SK-MEL-5 (cell line): ENCODE measurements around the gene B3GALT6. TPM values are rescaled to one million over a fixed set of nuclear protein-coding genes. Genes with fewer than 3 reads are reported as not detected.
"Not testable (repeated sequence)": the region's sequence is repeated elsewhere in the genome, so short reads cannot be mapped to it uniquely, and the experiment has no call there.

Experiments
- DNase-seq: peaks from one replicate; pipeline ENCODE4 v3.0.0-alpha.2; 2016; ENCODE audit warnings: low read depth, low spot score
- in situ Hi-C: cut with HindIII; loops from 2 replicates; pipeline ENCODE4 v1.10.0; 2016; ENCODE audit warnings: low sequenced_read_pairs, high pct_unique_total_duplicates, low pct_unique_long_range_greater_than_20kb
- polyA plus RNA-seq, 2 experiments: library from polyadenylated mRNA; depleted of rRNA; stranded (reverse); fragments of >200 nt; gene quantifications; 2 replicates each; pipeline ENCODE4 v1.2.3, GENCODE V29; 2015
- total RNA-seq: library from RNA; depleted of rRNA; stranded (reverse); fragments of >200 nt; shearing (Covaris generic); gene quantifications from 2 replicates; pipeline ENCODE4 v1.2.3, GENCODE V29; 2014; rRNA removed

B3GALT6 gene
- 25.9 and 29.0 TPM in 2 replicates for total RNA-seq
- 32.9 and 33.5 TPM in 2 replicates for polyA plus RNA-seq (2015; cell fraction: cytosol; rRNA removed)
- 5.7 and 6.7 TPM in 2 replicates for polyA plus RNA-seq (2015; cell fraction: nucleus; rRNA removed)

DNA sequence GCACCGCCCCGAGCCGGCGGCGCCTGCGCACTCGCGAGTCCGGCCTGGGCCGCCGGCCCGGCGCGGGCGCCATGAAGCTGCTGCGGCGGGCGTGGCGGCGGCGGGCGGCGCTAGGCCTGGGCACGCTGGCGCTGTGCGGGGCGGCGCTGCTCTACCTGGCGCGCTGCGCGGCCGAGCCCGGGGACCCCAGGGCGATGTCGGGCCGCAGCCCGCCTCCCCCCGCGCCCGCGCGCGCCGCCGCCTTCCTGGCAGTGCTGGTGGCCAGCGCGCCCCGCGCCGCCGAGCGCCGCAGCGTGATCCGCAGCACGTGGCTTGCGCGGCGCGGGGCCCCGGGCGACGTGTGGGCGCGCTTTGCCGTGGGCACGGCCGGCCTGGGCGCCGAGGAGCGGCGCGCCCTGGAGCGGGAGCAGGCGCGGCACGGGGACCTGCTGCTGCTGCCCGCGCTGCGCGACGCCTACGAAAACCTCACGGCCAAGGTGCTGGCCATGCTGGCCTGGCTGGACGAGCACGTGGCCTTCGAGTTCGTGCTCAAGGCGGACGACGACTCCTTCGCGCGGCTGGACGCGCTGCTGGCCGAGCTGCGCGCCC is at the start of gene B3GALT6:
B3GALT6 (plus strand) TSS at position 30 of the 588 bp plus-strand sequence; CDS start at position 72, 42 bp downstream.
- in situ Hi-C loops, result no loop called here

DNA sequence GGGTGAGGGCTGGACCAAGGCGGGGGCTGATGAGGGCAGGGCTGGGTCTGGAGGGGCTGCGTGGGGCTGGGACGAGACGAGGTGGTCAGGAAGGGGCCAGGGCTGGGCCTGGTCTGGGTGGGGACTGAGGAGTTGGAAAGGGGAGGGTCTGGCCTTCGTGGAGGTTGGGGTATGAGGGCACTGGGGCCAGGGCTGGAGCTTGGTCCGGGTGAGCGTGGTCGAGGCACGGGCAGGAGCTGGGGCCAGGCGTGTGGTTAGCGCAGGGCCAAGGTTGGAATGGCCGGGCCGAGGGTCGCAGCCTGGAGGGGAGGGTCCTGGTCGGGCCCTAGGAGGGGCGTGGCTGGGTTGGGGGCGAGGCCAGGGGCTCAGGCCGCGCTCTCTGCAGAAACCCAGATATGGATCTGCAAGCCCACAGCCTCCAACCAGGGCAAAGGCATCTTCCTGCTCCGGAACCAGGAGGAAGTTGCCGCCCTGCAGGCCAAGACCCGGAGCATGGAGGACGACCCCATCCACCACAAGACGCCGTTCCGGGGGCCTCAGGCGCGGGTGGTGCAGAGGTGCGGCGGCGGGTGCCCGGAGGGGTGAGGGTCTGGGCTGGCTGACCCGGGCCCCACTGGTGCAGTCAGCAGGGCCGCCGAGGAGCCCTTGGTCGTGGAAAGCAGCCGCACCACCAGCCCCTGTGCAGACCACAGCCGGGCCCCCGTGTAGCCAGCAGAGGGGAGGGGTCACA is 49.4 kb upstream of the B3GALT6 start:
- no peak for DNase-seq

More for the DNA sequence above, at the start of gene B3GALT6:
- no peak for DNase-seq

DNA sequence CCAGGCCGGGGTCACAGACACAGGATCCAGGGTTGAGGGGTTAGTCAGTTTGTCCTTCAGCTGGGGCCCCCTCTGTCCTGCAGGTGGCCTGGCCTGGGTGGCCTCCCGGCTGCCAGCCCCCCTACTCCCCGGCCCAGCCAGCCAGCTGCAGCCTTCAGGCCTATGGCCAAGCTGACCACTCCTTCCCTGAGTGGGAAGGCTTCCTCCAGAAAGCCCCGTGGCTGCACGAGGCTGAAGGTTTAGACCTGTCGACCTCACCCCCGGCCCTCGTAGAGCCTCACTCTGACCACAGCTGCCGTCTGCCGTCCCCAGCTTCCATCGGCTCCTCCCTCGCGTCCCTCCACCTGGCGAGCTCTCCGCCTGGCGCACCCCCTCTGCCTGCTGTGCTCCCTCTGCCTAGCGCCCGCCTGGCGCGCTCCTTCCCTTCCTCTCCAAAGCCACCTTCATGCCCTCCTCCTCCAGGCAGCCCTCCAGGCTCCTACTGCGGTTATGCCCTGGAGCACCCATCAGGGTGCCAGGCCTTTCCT is 48.8 kb upstream of the B3GALT6 start:
- in situ Hi-C loops, result no loop called here

More for the DNA sequence above, 49.4 kb upstream of the B3GALT6 start:
- in situ Hi-C loops, result no loop called here

DNA sequence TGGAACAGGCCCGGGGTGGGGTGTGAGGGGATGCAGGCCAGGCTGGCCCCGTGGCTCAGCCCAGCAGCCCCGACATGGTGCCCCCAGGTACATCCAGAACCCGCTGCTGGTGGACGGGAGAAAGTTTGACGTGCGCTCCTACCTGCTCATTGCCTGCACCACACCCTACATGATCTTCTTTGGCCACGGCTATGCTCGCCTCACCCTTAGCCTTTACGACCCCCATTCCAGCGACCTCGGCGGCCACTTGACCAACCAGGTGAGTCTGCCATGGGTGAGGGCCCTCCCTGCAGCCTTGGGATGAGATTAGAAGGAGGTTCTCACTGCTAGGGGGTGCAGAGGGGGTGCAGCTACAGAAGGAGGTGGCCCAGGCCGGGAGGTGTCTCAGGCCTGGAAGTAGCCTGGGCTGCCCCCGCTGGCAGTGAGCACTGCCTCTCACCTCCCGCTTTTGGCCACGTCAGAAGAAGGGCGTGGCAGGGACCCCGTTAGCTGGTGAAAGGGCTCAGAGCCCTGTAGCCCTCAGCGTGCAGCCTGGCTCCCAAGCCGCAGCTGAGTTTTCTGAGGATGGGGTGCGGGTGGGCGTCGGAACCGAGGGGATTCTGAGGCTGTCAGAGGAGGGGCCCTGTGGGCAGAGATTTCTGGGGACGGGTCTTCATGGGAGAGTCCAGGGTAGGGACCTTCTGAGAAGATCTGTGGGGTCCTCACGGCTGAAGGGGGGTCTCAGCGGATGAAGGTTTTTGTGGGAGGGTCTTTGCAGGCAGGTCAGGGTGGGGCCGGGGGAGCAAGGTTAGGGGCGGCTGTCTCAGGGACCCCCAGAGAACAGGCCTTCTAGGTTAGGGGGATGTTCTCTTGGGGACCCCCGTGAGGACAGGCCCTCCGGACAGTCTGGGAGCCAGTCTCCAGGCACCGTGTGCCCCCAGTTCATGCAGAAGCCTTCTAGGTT is 47.9 kb upstream of the B3GALT6 start:
- in situ Hi-C loops, result no loop called here
- no peak for DNase-seq

More for the DNA sequence above, 48.8 kb upstream of the B3GALT6 start:
- DNase-seq, result no peak

DNA sequence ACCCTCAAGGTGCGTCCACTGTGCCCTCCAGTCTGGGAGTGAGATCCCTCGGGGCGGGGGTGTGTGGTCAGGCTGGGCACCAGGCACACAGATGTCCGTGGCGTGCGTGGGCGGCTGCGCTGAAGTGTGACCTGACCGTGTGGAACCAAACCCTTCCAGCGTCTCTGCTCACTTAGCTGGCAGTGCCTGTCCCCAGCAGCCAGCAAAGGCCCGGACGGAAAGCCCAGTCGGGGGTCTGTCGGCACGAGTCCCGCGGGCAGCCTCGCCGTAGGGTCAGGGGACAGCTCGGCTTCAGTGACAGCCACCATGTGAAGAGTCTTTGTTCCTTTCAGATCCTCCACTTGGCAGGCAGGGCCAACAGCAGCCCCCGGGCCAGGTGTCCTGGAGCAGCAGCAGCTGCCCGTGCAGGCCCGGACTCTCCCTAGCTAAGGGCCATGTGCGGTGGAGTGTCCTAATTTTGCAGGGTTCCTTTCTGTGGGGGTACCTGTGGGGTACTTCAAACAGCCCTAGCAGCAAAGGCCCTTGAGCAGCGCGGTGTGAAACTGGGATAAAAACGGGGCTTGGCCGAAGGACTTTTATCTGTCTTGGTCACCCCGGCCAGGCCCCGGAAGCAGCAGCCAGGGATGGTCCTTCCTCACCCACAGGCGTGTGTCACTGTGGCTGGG is 46.8 kb upstream of the B3GALT6 start:
- DNase-seq, result no peak
- in situ Hi-C loops, result no loop called here

DNA sequence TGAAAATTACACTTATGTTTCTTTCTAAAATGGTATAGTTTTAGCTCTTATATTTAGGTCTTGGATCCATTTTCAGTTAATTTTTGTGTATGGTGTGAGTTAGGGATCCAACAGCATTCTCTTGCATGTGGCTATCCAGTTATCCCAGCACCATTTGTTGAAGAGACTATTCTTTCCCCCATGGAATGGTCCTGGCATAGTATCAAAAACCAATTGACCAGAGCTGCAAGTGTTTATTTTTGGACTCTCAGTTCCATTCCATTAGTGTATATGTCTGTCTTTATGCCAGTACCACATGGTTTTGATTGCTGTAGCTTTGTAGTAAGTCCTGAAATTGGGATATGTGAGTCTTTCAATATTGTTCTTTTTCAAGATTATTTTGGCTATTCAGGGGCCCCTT is 44.1 kb upstream of the B3GALT6 start:
- in situ Hi-C loops, result no loop called here
- DNase-seq, result no peak

DNA sequence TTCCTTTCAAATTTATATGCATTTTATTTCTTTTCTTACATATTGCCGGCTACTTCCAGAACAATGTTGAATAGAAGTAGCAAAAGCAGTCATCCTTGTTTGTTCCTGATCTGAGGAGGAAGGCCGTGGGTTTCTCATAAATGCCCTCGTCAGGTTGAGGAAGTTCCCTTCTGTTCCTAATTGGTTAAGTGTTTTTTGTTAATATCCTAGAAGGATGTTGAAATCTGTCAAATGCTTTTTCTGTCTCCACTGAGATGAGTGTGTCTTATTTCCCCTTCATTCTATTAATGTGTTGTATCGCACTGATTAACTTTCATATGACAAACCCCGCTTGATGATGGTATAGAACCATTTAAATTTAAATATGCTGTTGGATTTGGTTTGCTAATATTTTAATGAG is 42.9 kb upstream of the B3GALT6 start:
- in situ Hi-C loops, result no loop called here
- no peak for DNase-seq

DNA sequence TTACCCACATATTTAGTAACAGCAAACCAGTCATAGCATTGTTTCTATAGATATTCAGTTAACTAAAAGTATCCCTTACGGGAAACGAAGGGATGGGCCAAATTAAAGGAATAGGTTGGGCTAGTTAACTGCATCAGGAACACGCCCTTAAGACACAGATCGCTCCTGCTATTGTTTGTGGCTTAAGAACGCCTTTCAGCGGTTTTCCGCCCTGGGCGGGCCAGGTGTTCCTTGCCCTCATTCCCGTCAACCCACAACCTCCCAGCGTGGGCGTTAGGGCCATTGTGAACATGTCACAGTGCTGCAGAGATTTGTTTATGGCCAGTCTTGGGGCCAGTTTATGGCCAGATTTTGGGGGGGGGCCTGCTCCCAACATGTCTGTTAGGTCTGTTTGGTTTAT is 40.3 kb upstream of the B3GALT6 start:
- DNase-seq, result no peak
- in situ Hi-C loops, result no loop called here

DNA sequence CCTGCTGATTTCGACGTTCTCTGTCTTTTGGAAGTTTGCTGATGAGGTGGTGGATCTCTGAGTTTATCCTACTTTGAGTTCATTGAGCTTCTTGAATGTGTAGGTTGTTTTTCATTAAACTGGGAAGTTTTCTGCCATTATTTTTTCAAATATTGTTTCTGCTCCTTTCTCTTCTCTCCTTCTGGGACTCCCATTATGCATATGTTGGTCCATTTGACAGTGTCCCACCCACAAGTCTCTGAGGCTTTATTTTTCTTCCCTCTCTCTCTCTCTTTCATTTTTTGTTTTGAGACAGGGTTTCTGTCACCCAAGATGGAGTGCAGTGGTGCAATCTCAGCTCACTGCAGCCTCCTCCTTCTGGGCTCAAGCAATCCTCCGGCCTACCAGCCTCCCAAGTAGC is 37.3 kb upstream of the B3GALT6 start:
- in situ Hi-C loops, result no loop called here
- DNase-seq, result no peak

DNA sequence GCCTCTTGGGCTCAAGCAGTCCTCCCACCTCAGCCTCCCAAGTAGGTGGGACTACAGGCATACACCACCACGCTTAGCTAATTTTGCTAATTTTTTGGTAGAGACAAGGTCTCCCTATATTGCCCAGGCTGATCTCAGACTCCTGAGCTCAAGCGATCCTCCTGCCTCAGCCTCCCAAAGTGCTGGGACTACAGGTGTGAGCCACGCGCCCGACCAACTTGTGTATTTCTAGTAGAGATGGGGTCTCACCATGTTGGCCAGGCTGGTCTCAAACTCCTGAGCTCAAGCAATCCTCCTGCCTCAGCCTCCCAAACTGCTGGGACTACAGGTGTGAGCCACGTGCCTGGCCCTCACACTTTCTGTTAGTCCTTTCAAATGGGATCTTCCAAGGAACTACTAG is 36.3 kb upstream of the B3GALT6 start:
- in situ Hi-C loops, DNase-seq: not testable (repeated sequence)

DNA sequence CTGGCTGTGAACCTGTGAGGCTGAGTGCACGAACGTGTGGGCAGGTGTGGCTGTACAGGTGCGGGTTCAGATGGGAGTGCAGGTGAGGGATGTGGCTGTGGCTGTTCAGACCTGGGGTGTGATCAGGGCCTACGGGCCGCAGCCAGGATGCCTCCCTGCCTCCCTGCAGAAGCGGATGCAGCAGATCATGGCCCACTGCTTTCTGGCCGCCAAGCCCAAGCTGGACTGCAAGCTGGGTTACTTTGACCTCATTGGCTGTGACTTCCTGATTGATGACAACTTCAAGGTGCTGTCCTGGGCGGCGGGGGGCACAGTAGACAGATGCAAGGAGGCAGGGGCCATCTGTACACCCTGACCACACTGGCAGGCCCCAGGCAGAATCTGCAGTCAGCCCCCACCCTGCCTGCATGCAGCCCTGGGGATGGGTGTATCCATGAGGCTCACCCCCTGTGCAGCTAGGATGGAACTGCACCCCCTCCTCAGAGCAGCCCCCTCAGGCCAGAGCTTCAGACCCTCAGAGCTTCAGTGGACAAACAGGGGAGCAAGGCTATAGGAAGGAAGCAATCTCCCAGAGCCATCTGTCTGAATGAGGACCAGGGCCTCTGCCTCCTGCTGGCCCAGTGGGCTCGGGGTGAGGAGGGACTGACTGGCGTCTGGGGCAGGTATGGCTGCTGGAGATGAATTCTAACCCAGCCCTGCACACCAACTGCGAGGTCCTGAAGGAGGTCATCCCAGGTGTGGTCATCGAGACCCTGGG is 35.4 kb upstream of the B3GALT6 start:
- no peak for DNase-seq
- in situ Hi-C loops, result no loop called here

DNA sequence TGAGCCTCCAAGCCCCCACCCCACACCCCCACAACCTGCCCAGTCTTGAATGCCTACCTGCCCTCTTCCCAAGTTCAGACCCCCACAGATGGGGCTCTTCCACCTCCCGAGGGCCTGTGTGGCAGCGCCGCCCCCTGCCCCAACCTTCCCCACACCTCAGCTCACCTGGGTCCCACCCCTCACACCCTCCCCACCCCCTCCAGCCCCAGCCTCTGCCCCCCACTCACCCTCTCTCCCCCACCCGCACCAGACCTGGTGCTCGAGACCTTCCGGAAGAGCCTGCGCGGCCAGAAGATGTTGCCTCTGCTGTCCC is 34.9 kb upstream of the B3GALT6 start:
- no peak for DNase-seq
- in situ Hi-C loops, result no loop called here

DNA sequence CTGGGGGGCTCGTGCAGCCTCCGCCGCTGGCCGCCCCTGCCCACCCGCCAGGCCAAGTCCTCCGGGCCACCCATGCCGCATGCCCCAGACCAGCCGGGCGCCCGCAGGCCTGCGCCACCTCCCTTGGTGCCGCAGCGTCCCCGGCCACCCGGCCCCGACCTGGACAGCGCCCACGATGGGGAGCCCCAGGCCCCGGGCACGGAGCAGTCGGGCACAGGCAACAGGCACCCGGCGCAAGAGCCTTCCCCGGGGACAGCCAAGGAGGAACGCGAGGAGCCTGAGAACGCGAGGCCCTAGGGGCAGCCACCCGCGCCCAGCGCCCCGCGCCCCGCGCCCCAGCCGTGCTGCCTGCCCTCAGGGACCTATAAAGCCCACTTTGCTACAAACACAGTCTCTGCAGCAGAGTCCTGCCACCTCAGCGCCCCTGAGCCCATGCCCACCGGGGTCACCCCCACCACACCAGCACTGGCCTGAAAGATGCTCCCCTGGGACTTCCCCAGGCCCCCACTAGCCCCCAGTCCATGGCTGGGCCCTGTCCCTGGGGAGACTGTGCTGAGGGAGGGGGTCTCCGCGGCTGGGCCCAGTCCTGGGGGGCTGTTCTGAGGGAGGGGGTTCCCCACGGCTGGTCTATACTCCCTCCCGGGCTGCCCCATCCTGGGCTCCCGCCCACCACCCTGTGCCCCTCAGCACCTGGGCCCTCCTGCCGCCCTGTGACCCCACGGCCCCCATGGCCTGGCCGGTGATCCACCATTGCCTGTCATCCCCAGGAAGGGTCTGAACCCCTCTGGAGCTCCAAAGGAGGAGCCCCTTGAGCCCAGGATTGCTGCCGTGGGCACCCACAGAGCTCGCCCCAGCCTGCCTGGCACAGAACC is 34.2 kb upstream of the B3GALT6 start:
- no peak for DNase-seq
- in situ Hi-C loops, result no loop called here

DNA sequence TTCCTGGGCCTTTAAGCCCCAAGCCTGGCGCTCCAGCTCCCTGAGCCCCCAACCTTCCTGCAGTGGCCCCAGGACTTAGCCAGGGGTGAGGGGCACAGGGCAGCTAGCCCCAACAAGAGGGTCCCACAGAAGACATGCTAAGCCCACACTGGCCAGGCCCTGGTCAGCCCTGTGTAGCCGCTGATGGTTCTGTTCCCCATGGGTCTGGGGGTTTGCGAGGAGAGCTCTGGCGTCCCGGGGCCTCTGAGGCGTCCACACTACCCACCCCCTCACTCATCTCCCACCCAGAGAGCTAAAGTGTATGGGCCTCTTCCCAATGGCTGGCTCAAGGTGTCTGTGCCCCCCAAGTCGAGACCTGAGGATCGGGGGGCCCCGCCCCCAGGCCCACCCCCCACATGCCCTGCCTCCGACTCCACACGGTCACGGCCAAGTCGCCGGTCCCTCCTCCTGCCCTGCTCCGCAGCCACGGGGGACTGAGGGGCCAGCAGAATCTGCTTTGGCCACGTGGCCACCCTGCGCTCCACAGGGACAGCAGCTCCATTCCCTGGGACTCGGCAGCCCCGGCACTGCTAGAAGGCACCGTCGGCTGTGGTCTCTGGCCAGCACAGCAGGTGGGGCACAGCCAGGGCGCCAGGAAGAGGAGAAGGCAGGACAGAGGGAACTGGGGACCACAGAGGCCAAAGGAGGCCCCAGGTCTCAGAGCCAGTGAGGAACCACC is 33.5 kb upstream of the B3GALT6 start:
- DNase-seq, result no peak
- in situ Hi-C loops, result no loop called here

DNA sequence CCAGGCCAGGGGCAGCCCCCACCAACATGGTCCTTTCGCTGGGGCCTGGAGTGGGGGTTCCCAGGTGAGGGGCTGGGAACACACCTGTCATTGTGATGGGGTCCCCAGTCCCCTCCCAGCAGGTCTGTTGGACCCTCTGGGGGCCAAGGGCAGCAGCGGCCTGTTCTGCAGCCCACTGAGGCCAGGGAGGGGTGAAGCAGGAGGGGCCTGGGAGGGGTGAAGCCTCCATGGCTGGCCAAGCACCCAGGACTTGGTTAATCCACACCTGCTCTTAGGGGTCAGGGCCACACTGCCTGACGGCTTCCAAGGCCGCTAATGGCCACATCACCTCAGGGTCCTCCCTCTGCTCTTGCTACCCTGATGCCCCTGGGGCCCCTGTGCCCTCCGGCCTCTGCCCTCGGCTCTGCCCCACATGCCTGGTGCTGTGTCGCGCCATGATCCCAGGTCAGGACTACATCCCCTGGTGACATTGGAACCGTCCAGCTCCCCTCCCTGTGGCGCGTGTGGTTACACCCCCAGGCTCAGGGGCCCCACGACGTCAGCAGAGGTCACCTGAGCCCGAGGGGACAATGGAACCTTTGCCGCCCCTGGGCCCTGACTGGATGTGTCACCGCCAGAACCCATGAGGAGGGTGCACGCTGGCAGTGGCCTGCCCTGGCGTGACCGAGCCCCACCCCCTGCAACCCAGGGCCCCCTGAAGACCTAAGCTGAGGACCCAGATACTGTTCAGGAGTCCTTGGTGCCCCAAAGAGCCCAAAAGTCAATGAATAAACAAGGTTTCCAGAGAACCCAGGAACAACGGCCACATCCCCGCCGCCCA is 32.7 kb upstream of the B3GALT6 start:
- in situ Hi-C loops, result no loop called here
- no peak for DNase-seq
